SW 1271 (cell line): ENCODE results near the gene CEP43.

Source experiments
- DNase-seq, 2 experiments: peaks; one replicate each; lab custom pipeline; 2025; lab: John Stamatoyannopoulos, UW

Gene CEP43, protein sequence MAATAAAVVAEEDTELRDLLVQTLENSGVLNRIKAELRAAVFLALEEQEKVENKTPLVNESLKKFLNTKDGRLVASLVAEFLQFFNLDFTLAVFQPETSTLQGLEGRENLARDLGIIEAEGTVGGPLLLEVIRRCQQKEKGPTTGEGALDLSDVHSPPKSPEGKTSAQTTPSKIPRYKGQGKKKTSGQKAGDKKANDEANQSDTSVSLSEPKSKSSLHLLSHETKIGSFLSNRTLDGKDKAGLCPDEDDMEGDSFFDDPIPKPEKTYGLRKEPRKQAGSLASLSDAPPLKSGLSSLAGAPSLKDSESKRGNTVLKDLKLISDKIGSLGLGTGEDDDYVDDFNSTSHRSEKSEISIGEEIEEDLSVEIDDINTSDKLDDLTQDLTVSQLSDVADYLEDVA

DNA sequence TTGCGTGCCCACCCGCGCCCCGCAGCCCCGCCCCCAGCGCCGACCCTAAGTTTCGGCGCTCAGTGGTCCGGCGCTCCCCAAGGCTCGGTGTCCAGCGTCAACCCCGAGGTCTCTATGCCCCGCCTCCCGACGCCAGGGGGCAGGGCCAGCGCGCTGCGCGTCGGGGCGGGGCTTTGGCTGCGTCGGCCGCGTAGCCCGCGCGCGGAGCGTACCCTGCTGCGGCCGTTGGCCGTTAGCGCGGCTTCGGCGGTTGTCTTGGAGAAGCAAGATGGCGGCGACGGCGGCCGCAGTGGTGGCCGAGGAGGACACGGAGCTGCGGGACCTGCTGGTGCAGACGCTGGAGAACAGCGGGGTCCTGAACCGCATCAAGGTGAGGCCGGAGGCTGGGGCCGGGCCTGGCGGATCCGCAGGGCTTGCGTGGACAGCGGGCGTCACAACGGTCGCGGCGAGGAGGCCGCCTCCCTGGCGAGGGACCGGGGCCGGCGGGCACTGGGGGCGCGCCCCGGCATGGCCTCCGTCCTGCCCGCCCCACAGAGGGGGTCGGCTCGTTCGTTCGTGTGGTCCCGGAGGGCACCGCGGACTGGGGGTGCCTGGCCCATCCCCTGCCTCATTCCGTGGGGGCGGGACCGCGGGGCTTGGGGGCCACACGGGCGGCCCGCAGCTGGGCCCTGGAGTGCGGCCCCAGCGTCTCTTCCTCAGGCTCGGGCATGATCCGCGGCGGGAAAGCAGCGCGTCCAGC is at the start of gene CEP43:
TSS of gene CEP43 (plus strand) at position 253 of the 739 bp plus-strand sequence. CDS start at position 269, 16 bp downstream.
- DNase-seq, result peak; percentile 68 to 91

DNA sequence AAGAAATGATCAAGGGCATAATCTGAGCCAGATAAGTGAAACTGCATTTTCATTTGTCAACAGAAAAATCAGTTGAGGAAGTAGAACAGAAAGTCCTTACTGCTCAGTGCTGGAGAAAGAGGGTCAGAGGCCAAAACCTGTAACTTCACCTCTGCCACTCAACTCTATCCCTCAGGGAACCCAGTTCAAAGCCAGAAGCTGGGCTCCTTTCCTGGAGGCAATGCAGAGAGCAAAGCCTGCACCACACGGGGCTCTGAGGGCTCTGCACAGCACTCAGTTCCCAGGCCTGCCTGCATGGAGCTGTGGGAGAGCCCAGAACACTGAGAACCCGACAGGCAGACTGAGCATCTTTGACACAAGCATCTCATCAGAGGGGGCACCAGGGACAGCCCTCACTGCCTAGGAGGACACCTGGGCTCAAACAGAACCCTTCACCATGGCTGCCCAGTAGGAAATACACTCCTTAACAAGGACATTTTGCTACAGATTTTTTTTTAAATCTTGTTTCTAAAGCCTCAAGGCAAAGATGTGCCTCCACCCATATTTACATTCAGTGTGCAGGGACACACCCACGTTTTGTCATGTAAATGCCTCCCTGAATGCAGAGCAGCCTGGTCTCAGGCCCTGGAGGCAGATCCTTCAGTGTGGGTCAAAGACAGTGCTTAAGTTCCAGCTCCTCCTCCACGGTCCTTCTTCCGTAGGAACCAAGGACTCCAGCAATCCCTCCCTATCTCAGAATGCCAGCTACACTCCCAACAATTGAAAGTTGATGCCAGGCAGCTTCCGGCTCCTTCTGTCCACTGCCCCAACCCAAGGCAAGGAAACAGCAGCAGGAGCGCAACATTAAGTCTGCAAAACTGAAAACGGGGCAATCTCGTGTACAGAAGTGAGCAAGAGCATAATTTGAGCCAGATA is 49.4 kb upstream of the CEP43 start:
- no peak for DNase-seq

DNA sequence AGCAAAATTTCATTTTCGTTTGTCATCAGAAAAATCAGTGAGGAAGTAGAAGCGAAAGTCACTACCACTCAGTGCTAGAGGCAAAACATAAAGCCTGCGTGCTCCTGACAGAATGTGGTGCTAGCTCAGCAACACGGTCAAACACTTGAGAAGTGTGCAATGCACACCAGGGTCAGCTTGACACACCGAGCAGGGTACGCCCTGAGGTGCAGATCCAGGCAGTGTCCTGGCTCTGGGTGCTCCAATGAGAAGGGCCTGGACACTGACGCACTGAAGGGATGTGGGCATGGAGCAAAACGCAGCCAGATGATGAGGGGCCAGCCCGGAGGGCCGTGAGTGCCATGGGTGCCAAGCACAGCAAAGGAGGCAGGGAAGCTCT is 48.8 kb upstream of the CEP43 start:
- no peak for DNase-seq

DNA sequence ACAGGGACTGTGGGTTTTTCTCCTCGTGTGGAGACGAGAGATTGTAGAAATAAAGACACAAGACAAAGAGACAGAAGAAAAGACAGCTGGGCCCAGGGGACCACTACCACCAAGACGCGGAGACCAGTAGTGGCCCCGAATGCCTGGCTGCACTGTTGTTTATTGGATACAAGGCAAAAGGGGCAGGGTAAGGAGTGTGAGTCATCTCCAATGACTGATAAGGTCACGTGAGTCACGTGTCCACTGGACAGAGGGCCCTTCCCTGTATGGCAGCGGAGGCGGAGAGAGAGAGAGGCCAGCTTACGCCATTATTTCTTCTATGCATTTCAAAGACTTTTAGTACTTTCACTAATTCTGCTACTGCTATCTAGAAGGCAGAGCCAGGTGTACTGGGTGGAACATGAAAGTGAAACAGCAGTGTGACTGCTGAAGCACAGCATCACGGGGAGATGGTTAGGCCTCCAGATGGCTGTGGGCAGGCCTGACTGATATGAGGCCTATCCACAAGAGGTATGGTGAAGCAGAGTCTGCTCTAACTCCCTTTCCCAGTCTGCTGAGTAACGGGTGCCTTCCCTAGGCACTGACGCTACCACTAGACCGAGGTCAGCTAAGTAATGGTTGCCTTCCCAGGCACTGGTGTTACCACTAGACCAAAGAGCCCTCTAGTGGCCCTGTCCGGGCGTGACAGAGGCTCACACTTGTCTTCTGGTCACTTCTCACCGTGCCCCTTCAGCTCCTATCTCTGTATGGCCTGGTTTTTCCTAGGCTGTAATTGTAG is 48.1 kb upstream of the CEP43 start:
- peak in 1 of 2 experiments; percentile 39 for DNase-seq

DNA sequence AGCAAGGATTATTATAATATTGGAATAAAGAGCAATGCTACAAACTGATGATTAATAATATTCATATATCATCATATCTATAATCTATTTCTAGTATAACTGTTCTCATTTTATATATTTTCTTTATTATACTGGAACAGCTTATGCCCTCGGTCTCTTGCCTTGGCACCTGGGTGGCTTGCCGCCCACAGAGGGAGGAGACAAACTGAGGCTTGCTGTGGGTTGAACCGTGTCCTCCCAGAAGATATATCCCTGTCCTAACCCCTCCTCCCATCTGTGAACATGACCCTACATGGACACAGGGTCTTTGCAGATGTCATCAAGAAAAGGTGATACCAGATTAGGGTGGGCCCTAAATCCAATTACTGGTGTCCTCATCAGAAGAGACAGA is 47.5 kb upstream of the CEP43 start:
- no peak for DNase-seq

DNA sequence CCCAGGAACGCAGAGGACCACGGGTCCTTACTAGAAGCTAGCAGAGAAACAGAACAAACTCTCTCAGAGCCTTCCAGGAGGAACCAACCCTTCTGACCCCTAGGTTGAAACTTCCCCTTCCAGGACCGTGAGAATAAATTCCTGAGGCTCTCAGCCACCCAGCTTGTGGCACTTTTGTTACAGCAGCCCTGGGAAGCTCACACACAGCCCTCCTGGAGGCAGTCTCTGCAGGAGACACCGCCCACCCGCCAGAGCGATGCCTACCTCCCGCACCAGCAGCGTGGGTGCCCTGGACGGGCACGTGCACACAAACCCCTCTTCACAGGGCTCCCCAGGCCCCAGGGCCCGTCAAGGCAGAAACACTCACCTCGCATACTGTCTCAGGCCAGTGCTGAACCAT is 47.1 kb upstream of the CEP43 start:
- no peak for DNase-seq

DNA sequence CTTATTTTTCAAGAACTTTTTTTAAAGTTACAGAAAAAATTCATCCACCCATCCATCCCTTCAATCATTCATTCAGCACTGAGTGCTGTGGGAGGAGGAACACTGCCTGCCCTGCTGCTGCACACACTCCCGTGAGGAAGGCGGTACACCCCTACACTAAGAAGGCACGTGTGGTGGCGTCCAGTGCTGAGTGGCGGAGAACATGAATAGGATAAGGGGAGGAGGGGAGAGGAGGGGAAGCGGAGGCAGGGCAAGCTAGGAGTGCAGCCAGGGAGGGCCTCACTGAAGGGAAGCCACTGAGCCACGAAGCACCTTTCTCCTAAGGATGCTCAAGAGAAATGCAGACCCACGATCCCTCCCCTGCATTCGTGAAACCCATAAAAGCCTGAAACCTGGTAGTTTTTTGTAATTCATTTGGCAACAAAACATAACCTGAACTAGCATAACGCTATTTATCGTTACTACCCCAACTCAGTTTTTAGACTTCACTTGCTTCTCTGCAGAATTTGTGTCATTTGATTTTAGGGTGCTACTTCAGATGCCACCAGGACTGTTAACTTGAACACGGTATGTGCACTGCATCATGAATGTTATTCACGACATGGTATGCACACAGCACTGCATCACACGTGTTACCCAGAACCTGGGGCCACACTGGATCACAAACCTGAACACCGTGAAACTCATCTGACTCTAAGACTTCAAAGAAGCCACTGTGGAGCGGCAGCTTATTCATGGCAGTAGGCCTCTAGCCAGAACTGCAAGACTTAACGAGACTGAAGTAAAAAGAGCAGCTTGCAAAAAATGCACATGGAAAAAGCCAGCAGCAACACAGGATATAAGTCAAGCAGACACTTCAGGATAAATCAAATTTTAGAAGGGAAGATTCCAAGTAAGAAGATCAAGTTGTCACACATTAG is 46.4 kb upstream of the CEP43 start:
- no peak for DNase-seq

DNA sequence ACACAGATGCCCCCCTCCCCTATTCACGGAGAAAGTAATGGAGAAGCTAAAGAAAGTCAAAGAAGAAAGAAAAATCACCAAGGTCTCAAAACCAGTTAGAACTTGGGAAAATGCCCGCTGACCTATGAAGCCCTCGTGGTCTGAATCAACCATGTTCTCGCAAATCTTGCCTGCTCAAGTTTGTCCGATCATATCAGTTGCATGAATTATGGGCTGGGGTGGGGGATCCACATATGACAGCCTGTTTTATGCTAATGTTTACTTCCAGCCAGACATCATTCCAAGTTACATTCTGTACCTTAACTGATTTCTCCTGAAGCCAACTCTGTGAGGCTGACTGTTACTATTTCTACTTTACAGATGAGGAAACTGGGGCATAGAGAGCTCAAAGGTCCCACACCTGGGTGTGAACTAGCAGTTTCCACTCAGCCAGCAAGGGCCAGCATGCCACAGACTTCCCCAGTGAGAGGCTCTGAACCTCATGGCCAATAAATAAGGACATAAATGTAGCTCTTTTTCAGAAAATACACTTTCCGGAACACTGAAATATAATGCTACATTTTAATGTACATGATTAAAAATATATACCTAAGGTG is 45.0 kb upstream of the CEP43 start:
- DNase-seq, result no peak

DNA sequence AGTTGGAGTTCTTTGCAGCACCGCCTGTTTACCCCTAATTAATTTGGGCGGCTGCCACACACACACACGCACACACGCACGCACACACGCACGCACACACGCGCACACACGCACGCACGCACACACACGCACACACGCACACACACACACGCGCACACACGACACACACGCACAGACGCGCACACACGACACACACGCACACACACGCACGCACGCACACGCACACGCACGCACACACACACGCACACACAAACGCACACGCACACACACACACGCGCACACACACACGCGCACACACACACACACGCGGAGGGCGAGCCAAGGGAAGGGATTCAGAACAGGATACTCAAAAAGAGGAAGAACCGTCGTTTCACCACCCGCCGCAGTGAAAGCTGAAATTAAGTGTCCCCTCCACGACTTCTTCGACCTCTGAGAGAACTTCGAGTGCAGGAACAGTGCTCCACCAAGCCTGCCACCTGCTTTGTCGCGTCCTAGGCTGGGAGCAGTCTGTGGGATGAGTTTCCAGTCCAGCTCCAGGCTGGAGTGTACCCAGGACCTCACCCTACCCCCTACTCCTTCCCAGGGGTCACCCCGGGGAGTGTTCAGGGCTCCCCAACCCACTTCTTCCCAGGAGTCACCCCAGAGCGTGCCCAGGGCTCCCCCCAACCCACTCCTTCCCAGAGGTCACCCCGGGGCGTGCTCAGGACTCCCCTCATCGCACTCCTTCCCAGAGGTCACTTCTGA is 43.9 kb upstream of the CEP43 start:
- no peak for DNase-seq

DNA sequence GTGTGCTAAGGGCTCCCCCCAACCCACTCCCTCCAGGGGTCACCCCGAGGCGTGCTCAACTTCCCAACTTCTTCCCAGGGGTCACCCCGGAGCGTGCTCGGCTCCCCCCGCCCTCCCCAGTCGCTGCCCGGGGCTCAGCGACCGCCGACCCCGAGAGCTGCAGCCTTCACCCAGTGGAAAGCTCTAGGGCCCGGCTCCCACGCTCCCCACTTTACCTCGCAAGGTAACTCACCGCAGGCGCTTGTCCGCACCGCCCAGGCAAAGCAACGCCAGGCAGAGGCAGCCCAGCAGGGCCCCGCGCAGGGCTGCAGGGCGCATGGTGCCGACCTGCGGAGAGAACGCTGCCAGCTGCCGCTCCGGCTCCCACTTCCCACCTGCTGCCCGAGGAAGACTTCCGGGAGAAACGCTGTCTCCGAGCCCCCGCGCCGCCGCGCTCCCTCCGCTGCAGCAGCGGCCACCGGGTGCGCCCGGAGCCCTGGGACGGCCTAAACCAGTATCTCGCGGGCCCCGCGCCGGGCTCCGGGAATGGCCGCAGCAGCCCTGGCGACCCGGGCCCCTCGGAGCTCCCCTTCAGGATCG is 43.2 kb upstream of the CEP43 start:
- DNase-seq, result no peak

DNA sequence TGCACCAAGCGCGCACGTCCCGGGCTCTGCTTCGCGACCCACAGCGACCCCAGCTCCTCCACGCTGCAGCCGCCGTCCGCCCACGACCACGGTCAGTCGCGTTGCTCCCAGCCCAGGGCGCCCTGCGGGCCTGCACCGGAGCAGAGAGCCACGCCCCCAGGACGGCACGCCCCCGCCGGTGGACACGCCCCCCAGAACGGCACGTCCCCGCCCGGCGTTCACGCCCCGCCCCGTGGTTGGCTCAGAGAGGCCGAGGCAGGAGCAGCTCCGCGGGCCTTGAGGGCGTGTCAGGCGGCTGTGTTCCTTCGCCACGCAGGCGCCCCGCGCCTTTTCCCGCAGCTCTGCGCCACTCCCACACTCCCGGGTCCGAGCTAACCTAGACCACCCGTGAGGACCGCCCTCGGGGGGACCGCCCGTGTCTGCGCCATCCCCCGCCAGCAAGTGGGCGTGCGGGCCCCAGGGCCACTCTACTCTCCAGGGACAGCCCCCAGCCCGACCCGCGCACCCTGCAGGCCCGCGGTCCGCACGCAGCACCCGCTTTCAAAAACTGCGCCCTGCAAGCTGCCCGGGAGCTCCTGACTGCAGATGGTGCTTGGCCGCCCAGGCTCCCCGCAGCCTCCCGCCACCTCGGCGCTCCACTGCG is 42.6 kb upstream of the CEP43 start, which contains the start of gene RNASET2:
TSS of gene RNASET2 (minus strand) at position 107 of the 643 bp plus-strand sequence. CDS start 368 bp downstream, outside the sequence.
- peak; percentile 48 to 84 for DNase-seq

DNA sequence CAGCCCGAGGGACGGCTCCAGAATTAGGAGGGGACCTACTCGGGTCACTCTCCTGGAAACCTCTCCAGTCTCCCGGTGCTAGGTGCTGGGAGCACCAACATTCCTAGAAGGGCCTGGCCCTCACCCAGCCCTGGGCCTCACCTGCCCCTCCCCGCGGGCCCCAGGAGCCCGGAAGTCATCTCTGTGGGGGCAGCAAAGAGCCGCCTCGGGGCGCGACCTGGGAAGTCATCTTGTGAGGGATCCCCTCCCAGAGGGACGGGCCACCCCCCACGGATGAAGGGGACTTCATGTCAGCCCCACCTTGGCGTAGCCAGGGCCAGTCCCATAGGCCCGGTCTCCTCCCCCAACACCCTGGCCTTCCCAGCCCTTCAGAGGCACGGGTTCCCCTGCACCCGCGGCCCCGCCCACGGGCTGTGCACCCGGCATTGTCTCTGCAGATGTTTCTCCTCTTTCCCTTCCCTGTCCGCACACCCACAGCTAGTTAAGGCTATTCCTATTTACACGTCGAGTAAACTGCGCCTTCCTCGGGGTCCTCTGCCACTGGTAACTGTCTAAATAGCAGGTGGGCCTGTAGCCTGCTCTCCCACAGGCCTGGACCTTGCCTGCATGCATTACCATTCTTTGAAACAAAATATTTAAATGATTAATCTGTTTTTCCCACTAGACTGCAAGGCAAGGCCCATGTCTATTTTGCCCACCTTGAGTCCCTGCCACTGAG is 42.0 kb upstream of the CEP43 start:
- DNase-seq, result no peak

DNA sequence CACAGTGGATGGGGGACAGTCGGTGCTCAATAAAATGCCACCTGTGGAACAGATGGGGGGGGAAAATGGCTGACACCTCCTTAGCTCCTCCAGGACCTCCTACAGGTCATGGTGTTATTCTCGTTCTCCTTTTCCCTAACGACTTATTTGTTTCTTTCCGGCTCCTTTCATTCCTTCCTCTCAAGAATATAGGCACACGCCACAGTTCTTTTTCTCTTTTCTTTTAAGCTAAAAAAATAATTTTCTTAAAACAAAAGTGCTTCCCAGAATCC is 41.5 kb upstream of the CEP43 start:
- DNase-seq, result no peak

DNA sequence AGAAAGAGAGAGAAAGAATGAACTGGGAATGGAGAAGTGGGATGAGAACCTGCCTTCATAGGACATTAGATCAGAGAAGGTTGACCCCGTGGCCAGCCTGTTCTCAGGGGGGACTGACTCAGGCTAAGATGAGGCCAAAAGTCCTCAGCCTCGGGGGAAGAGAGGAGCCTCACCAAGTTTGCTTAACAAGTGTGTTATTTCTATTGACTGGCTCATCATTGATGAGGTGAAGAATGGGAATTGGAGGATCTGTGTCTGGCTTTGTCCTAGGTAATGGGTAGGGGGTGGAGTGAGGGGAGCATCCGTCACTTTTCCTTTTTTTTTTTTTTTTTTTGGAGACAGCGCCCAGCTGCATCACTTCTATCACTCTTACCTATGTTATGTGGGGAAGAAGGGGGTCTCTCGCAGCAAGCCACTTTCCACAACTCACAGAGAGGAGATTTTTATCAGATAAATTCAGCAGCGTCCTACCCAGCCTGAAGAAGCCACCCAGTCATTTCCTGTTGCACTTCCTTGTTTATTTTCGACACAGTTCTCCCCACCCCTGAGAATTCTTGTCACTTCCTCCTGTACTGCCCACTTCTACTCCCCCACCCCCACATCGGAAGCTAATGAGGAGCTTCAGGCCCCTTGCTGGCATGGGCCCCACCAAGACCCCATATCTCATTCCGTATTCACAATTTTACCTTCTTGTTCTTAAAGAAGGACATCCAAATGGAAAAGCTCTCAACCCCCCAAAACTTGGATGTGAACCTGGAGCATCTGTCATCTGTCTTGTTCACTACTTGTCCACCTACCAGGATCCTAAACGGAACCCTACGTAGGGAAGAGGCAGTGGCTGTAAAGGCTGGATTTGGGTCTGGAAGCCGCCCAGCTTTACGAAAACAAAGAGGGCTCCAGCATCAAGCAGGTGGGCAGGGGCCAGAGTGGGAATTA is 40.0 kb upstream of the CEP43 start:
- DNase-seq, result no peak

DNA sequence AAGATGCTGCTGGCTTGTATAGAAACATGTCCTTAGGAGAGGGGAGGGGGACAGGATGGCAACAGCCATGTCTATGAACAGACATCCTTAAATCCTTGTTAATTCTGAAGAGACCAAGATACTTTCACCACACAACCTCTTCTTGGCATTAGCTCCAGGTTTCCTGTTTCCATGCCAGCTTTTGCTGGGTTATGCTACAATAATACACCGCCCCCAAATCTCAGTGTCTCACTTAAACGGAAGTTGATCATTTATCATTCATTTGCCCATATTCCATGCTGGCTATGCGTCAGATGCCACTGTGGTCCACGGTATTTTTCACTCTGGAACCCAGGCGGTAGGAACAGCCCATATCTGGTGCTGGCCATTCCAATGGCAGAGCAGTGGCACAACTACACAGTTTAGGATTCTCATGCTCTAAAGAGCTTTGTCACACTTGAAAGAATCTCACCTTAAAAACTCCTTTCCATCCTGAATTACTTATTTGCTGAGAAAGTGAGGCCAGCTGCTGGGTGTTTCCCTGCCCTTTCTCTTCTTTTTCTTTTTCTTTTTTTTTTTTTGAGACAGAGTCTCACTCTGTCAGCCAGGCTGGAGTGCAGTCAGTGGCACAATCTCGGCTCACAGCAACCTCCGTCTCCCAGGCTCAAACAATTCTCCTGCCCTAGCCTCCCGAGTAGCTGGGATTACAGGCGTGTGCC is 39.1 kb upstream of the CEP43 start:
- no peak for DNase-seq

DNA sequence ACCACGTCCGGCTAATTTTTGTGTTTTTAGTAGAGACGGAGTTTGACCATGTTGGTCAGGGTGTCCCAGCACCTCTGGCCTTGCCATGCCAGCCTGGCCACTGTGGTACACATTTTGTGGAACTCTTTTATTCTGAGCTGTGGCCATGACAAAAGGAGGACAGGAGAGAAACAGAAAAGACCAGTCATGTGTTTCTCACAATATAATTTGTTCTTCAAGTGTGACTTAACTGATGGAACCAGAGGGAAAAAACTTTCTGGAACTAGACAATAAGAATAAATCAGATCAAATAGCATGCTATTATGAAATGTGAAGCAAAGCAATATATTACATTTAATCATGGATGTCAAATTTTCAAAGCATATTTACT is 38.6 kb upstream of the CEP43 start:
- no peak for DNase-seq
